Measurements from ENCODE around the gene KIRREL3. TPM values are rescaled to one million over a fixed set of nuclear protein-coding genes. Genes with fewer than 3 reads are reported as not detected.

The KIRREL3 gene
- total and polyA plus RNA-seq, 2 of the 8 experiments (the other 6 are each of a cell fraction or from before 2014, with no cell fraction given): 0.29 to 0.32 TPM

- TF ChIP-seq RAD21 (IDR thresholded peaks at IDR 0.05 in 1 of 2, conservative IDR thresholded peaks at IDR 0.05 in 1 of 2; ENCODE audit: low read depth in 2 of 2, low read length in 2 of 2): peak; percentile 96 to 97
Measured at GRCh38 chr11:126607374-126607773, 393.2 kb downstream of the KIRREL3 start (continued).

All from H1 (cell line).